NT2/D1 (cell line): Measurements from ENCODE around the gene DOCK2.

Experiments
- SUZ12 ChIP-seq: IDR thresholded peaks from 2 replicates; pipeline ENCODE4 v1.6.1; 2011; ENCODE audit not compliant: insufficient read length, insufficient read depth; ENCODE audit errors: extremely low read depth
- YY1 ChIP-seq: IDR thresholded peaks from 2 replicates; pipeline ENCODE4 v1.6.1; 2011; ENCODE audit not compliant: insufficient read length, insufficient read depth
- ZNF274 ChIP-seq: IDR thresholded peaks from 2 replicates; pipeline ENCODE4 v1.6.1; 2011; ENCODE audit warnings: mild to moderate bottlenecking, low read depth, low read length

DNA sequence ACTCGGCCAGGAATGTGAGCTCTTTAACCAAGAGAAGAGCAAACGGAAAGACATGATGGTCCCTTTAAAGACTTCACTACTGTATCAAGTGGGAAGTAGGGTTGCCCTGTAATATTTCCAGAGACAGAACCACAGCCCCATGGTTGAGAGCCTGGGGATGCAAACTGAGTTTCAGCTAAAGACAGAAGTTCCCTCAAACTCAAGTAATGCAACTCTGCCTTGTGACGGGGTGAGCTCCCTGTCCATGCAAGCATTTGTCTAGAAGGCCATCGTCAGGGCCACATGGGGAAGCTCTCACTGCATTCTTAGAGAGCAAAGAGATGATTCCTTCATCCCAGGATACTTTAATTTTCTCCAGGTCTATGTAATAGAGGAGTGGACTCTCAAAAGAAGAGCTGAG lies 260.4 kb downstream of the DOCK2 start:
- TF ChIP-seq YY1: no peak
- no peak for TF ChIP-seq SUZ12
- no peak for TF ChIP-seq ZNF274
